Measurements from ENCODE around the gene RNF34.
A peak's percentile ranks its signal among the peaks of the same experiment; 100 is the strongest.

The RNF34 gene

DNA sequence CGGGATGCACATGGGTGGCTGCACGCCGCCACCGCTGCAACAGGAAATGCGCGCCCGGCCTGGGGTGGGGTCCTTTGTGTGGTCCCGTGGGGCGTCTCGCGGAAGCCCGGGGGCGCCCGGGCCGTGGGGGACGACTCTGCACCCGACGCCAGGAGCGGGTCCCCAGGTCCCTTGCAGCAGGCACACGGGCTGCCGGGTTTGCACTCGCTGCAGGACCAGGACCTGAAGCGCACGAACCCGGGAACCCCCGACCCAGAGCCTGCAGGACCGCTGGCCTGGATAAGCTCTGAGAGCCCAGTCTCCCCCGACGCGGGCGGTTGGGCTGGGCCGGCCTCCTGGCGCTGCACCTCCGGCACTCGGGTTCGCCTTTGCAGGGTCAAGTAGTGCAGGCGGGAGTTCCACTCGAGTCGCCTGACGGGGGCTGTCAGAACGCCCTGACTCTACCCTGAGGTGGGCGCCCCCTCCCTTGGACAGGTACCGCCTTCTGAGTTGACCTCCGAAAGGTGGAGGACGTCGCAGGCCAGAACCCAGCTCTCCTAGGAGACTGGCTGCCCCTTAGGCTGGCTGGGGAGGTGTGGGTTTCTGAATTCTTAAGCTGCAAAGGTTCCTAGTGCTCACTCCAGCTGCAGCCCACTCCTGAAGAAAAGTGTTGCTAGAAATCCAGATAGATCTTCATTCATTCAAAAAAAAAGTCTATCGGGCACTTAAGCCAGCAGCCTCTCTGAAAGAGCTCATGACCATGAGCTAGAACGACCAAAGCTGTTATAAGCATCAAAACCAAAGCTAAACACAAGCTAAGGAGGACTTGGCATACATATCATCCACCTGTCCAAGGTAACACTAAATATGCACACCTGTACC lies 68.0 kb downstream of the RNF34 start:
- Histone ChIP-seq H3K18ac (ENCODE audit: low read length) (peak overlapping the region; percentile 89), H3K9ac (ENCODE audit: low read depth, low read length, poor library complexity) (peak overlapping the region; percentile 93), H4K91ac (ENCODE audit: low read depth, low read length, poor library complexity) (no peak overlapping the region), H2BK15ac (ENCODE audit: low read length) (peak overlapping the region; percentile 54), H3K23ac (ENCODE audit: low read depth, low read length, poor library complexity) (peak overlapping the region; percentile 87), H2BK12ac (ENCODE audit: low read length) (peak overlapping the region; percentile 76), H3K27me3 (ENCODE audit: control insufficient read depth in 3 of 3, insufficient read depth in 3 of 3, low read depth in 1 of 3, low read length in 3 of 3) (peaks cover 0 to 1% (median 0%) of the 10 kb centered on the region in 3 experiments), H3K4me1 (ENCODE audit: control insufficient read depth in 2 of 2, insufficient read depth in 1 of 2, low read depth in 1 of 2, low read length in 2 of 2) (peaks cover 6 to 8% of the 10 kb centered on the region in 2 donors), H3K4ac (ENCODE audit: low read length) (no peak overlapping the region), H2BK5ac (ENCODE audit: low read length) (no peak overlapping the region), H4K8ac (ENCODE audit: low read depth, low read length) (no peak overlapping the region), H3K4me3 (ENCODE audit: low read length in 2 of 2) (peak overlapping the region; percentile 58 to 86), H2AFZ (ENCODE audit: low read length) (peak overlapping the region; percentile 92), H3K9me3 (replicated peaks in 1 of 2; ENCODE audit: control insufficient read depth in 2 of 2, insufficient read depth in 1 of 2, low read depth in 1 of 2, low read length in 2 of 2) (no peaks in the 10 kb centered on the region), H2AK5ac (ENCODE audit: low read depth, low read length) (peak overlapping the region; percentile 93), H2BK120ac (ENCODE audit: low read depth, low read length) (no peak overlapping the region), H3K4me2 (ENCODE audit: insufficient read depth, low read length, poor library complexity, severe bottlenecking) (peak overlapping the region; percentile 82), H3K36me3 (replicated peaks in 1 of 2; ENCODE audit: control insufficient read depth in 2 of 2, insufficient read depth in 2 of 2, low read length in 2 of 2) (peaks cover 4 to 15% of the 10 kb centered on the region in 2 donors), H3K79me1 (ENCODE audit: low read depth, low read length) (peaks cover 10% of the 10 kb centered on the region), H3K14ac (ENCODE audit: low read length) (no peak overlapping the region), H3K27ac (replicated peaks; ENCODE audit: low read length) (no peak overlapping the region)
- DNase-seq (ENCODE audit: low spot score): peak; percentile 54
- no CpG with 5 or more reads among the region's 48 CpGs for WGBS, 2 donors (ENCODE audit: extremely low coverage in 2 of 2, insufficient read length in 2 of 2, insufficient replicate concordance in 1 of 2)

DNA sequence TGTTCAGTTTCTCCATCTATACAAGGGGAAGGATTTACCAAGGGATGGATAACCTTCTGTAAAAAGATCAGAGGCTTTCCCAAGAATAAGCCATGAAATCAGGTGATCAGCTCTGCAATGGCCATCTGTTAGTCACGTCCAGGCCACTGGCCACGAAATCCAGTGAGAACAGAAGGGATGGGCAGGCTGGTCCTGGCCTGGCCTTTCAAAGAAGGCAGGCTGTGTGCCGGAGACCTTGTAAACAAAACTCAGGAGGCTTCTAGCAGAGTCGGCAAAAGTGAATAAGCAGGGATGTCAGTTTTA lies 68.5 kb downstream of the RNF34 start:
- Histone ChIP-seq H3K4me3 (ENCODE audit: low read length in 2 of 2) (no peak overlapping the region), H3K23ac (ENCODE audit: low read depth, low read length, poor library complexity) (no peak overlapping the region), H3K9ac (ENCODE audit: low read depth, low read length, poor library complexity) (no peak overlapping the region), H3K27ac (replicated peaks; ENCODE audit: low read length) (no peak overlapping the region), H3K79me1 (ENCODE audit: low read depth, low read length) (peaks cover 10% of the 10 kb centered on the region), H2BK120ac (ENCODE audit: low read depth, low read length) (no peak overlapping the region), H3K4me1 (ENCODE audit: control insufficient read depth in 2 of 2, insufficient read depth in 1 of 2, low read depth in 1 of 2, low read length in 2 of 2) (peaks cover 6 to 8% of the 10 kb centered on the region in 2 donors), H2AFZ (ENCODE audit: low read length) (no peak overlapping the region), H3K4me2 (ENCODE audit: insufficient read depth, low read length, poor library complexity, severe bottlenecking) (no peak overlapping the region), H3K14ac (ENCODE audit: low read length) (no peak overlapping the region), H3K9me3 (replicated peaks in 1 of 2; ENCODE audit: control insufficient read depth in 2 of 2, insufficient read depth in 1 of 2, low read depth in 1 of 2, low read length in 2 of 2) (no peaks in the 10 kb centered on the region), H2BK5ac (ENCODE audit: low read length) (no peak overlapping the region), H4K8ac (ENCODE audit: low read depth, low read length) (no peak overlapping the region), H2BK12ac (ENCODE audit: low read length) (no peak overlapping the region), H2AK5ac (ENCODE audit: low read depth, low read length) (no peak overlapping the region), H3K4ac (ENCODE audit: low read length) (no peak overlapping the region), H3K36me3 (replicated peaks in 1 of 2; ENCODE audit: control insufficient read depth in 2 of 2, insufficient read depth in 2 of 2, low read length in 2 of 2) (peaks cover 4 to 15% of the 10 kb centered on the region in 2 donors), H2BK15ac (ENCODE audit: low read length) (no peak overlapping the region), H4K91ac (ENCODE audit: low read depth, low read length, poor library complexity) (no peak overlapping the region), H3K18ac (ENCODE audit: low read length) (no peak overlapping the region), H3K27me3 (ENCODE audit: control insufficient read depth in 3 of 3, insufficient read depth in 3 of 3, low read depth in 1 of 3, low read length in 3 of 3) (peaks cover 0 to 1% (median 0%) of the 10 kb centered on the region in 3 experiments)
- DNase-seq (ENCODE audit: low spot score): no peak
- WGBS, 2 donors (ENCODE audit: extremely low coverage in 2 of 2, insufficient read length in 2 of 2, insufficient replicate concordance in 1 of 2): no CpG with 5 or more reads among the region's 4 CpGs

- H3K9me3 ChIP-seq (replicated peaks in 1 of 2; ENCODE audit: control insufficient read depth in 2 of 2, insufficient read depth in 1 of 2, low read depth in 1 of 2, low read length in 2 of 2): no peaks in the 10 kb centered on the region
- peaks cover 0 to 1% (median 0%) of the 10 kb centered on the region in 3 experiments for H3K27me3 ChIP-seq (ENCODE audit: control insufficient read depth in 3 of 3, insufficient read depth in 3 of 3, low read depth in 1 of 3, low read length in 3 of 3)
- peaks cover 4% of the 10 kb centered on the region for H3K79me1 ChIP-seq (ENCODE audit: low read depth, low read length)
- no peak overlapping the region for H3K23ac ChIP-seq (ENCODE audit: low read depth, low read length, poor library complexity)
- H3K36me3 ChIP-seq (replicated peaks in 1 of 2; ENCODE audit: control insufficient read depth in 2 of 2, insufficient read depth in 2 of 2, low read length in 2 of 2): peaks cover 0 to 6% of the 10 kb centered on the region in 2 donors
- DNase-seq (ENCODE audit: low spot score): no peak
- H3K14ac ChIP-seq (ENCODE audit: low read length): no peak overlapping the region
- no peak overlapping the region for H2BK12ac ChIP-seq (ENCODE audit: low read length)
- H3K27ac ChIP-seq (replicated peaks; ENCODE audit: low read length): no peak overlapping the region
- H3K4me2 ChIP-seq (ENCODE audit: insufficient read depth, low read length, poor library complexity, severe bottlenecking): no peak overlapping the region
- no peak overlapping the region for H4K8ac ChIP-seq (ENCODE audit: low read depth, low read length)
- H2BK120ac ChIP-seq (ENCODE audit: low read depth, low read length): no peak overlapping the region
- H4K91ac ChIP-seq (ENCODE audit: low read depth, low read length, poor library complexity): no peak overlapping the region
- no peak overlapping the region for H3K4me3 ChIP-seq (ENCODE audit: low read length in 2 of 2)
- no peak overlapping the region for H3K4ac ChIP-seq (ENCODE audit: low read length)
- no peak overlapping the region for H2BK15ac ChIP-seq (ENCODE audit: low read length)
- no peak overlapping the region for H2AFZ ChIP-seq (ENCODE audit: low read length)
- H3K18ac ChIP-seq (ENCODE audit: low read length): no peak overlapping the region
- H3K4me1 ChIP-seq (ENCODE audit: control insufficient read depth in 2 of 2, insufficient read depth in 1 of 2, low read depth in 1 of 2, low read length in 2 of 2): peaks cover 6 to 8% of the 10 kb centered on the region in 2 donors
- no CpG with 5 or more reads among the region's 2 CpGs for WGBS, 2 donors (ENCODE audit: extremely low coverage in 2 of 2, insufficient read length in 2 of 2, insufficient replicate concordance in 1 of 2)
- no peak overlapping the region for H3K9ac ChIP-seq (ENCODE audit: low read depth, low read length, poor library complexity)
- H2BK5ac ChIP-seq (ENCODE audit: low read length): no peak overlapping the region
- no peak overlapping the region for H2AK5ac ChIP-seq (ENCODE audit: low read depth, low read length)
Measured at GRCh38 chr12:121470751-121471150, 70.8 kb downstream of the RNF34 start.

DNA sequence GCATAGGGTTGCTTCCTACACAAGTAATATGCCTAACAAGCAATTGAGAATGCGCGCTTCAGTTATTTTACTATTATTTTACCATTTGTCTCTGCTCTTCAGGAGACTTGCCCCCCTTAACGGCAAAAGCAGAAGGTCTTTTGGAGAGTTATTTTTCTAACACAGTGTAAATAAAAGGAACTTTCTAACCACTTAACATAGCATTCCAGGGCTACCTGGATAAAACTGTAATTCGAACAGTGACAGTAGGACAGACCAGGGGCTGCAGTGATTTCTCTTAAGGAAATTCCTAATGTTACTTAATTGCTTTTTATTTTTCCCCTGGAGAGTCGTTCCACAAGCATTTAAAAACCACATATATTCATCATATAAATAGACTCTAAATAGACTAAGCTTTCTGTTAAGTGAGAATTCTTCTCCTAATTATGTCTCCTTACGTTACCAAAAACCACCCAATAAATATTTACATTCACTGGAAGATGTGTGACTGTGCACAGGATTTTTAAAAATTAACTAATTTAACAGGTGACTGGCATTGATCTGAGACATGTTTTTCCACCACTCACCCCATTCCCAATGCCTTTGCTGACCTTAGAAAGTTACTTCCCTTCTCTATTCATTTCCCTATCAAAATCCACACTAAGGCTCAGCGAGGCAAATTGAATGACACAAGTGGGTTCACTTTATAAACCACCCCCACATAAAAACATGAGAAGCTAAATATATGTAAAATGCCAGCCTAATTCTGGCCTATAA lies 72.4 kb downstream of the RNF34 start:
- Histone ChIP-seq H3K27me3 (ENCODE audit: control insufficient read depth in 3 of 3, insufficient read depth in 3 of 3, low read depth in 1 of 3, low read length in 3 of 3) (no peaks in the 10 kb centered on the region), H3K27ac (replicated peaks; ENCODE audit: low read length) (no peak overlapping the region), H3K23ac (ENCODE audit: low read depth, low read length, poor library complexity) (no peak overlapping the region), H2BK120ac (ENCODE audit: low read depth, low read length) (no peak overlapping the region), H3K18ac (ENCODE audit: low read length) (no peak overlapping the region), H3K4ac (ENCODE audit: low read length) (no peak overlapping the region), H4K91ac (ENCODE audit: low read depth, low read length, poor library complexity) (no peak overlapping the region), H4K8ac (ENCODE audit: low read depth, low read length) (no peak overlapping the region), H3K36me3 (replicated peaks in 1 of 2; ENCODE audit: control insufficient read depth in 2 of 2, insufficient read depth in 2 of 2, low read length in 2 of 2) (peaks cover 0 to 6% of the 10 kb centered on the region in 2 donors), H3K14ac (ENCODE audit: low read length) (no peak overlapping the region), H2AFZ (ENCODE audit: low read length) (no peak overlapping the region), H2BK15ac (ENCODE audit: low read length) (no peak overlapping the region), H3K9ac (ENCODE audit: low read depth, low read length, poor library complexity) (no peak overlapping the region), H2AK5ac (ENCODE audit: low read depth, low read length) (no peak overlapping the region), H3K79me1 (ENCODE audit: low read depth, low read length) (peaks cover 4% of the 10 kb centered on the region), H3K4me1 (ENCODE audit: control insufficient read depth in 2 of 2, insufficient read depth in 1 of 2, low read depth in 1 of 2, low read length in 2 of 2) (peaks cover 5 to 7% of the 10 kb centered on the region in 2 donors), H3K4me3 (ENCODE audit: low read length in 2 of 2) (no peak overlapping the region), H2BK12ac (ENCODE audit: low read length) (no peak overlapping the region), H2BK5ac (ENCODE audit: low read length) (no peak overlapping the region), H3K9me3 (replicated peaks in 1 of 2; ENCODE audit: control insufficient read depth in 2 of 2, insufficient read depth in 1 of 2, low read depth in 1 of 2, low read length in 2 of 2) (no peaks in the 10 kb centered on the region), H3K4me2 (ENCODE audit: insufficient read depth, low read length, poor library complexity, severe bottlenecking) (no peak overlapping the region)
- DNase-seq (ENCODE audit: low spot score): no peak
- no CpG with 5 or more reads among the region's 7 CpGs for WGBS, 2 donors (ENCODE audit: extremely low coverage in 2 of 2, insufficient read length in 2 of 2, insufficient replicate concordance in 1 of 2)

Data from neuronal stem cell (in vitro differentiated cells).